WTC11 (cell line): Measurements from ENCODE around the gene ZRANB1. TPM values are rescaled to one million over a fixed set of nuclear protein-coding genes. Genes with fewer than 3 reads are reported as not detected.

Experiments used
- ATAC-seq: fragments of 200-7000 bp; cut with Tn5 transposase; 2 replicates; pipeline ENCODE4 v1.10.0; 2021; ENCODE audit warnings: mild to moderate bottlenecking, moderate library complexity
- CTCF ChIA-PET: fragments of 300-600 bp; sonication (Branson Sonifier 250); formaldehyde crosslinking; loops from one replicate; lab custom pipeline; 2021; ENCODE audit warnings: antibody characterized with exemption; lab: Charles Lee
- POLR2A ChIA-PET: fragments of 350-600 bp; sonication (Branson Sonifier 250); formaldehyde crosslinking; loops from one replicate; lab custom pipeline; 2021; ENCODE audit warnings: antibody characterized with exemption; lab: Charles Lee
- DNase-seq: peaks from one replicate; pipeline ENCODE4 v3.0.0; 2021; ENCODE audit warnings: low spot score
- H3K27ac Mint-ChIP-seq: 2 replicates; pipeline ENCODE4 v1.8.0; 2021; ENCODE audit warnings: mixed read lengths
- H3K27me3 Mint-ChIP-seq: 2 replicates; pipeline ENCODE4 v1.8.0; 2021; ENCODE audit warnings: low read depth, mild to moderate bottlenecking, moderate library complexity, mixed read lengths
- H3K36me3 Mint-ChIP-seq: 2 replicates; pipeline ENCODE4 v1.8.0; 2021; ENCODE audit warnings: mixed read lengths
- H3K4me1 Mint-ChIP-seq: 2 replicates; pipeline ENCODE4 v1.8.0; 2022; ENCODE audit warnings: mixed read lengths
- H3K4me3 Mint-ChIP-seq: 2 replicates; pipeline ENCODE4 v1.8.0; 2021; ENCODE audit warnings: mild to moderate bottlenecking, moderate library complexity, mixed read lengths
- H3K9me3 Mint-ChIP-seq: 2 replicates; pipeline ENCODE4 v1.8.0; 2021; ENCODE audit warnings: mixed read lengths
- ATF1 ChIP-seq: sonication (generic); formaldehyde crosslinking; IDR thresholded peaks from 2 replicates; pipeline ENCODE4 v1.8.1; 2023; ENCODE audit warnings: mild to moderate bottlenecking, moderate library complexity, missing genetic modification reagents
- GTF2I ChIP-seq: fragments of 250-450 bp; sonication (Bioruptor Pico); conservative IDR thresholded peaks from 2 replicates; pipeline ENCODE4 v1.4.0; 2021; ENCODE audit warnings: mild to moderate bottlenecking
- JUN ChIP-seq: sonication (generic); formaldehyde crosslinking; IDR thresholded peaks from 2 replicates; pipeline ENCODE4 v1.8.0; 2023; ENCODE audit warnings: mild to moderate bottlenecking, missing genetic modification reagents
- TCF7 ChIP-seq: sonication (generic); formaldehyde crosslinking; IDR thresholded peaks from 2 replicates; pipeline ENCODE4 v1.8.0; 2022; ENCODE audit warnings: mild to moderate bottlenecking, low read depth, missing genetic modification reagents, moderate library complexity
- ZNF317 ChIP-seq: sonication (generic); formaldehyde crosslinking; IDR thresholded peaks from 2 replicates; pipeline ENCODE4 v1.8.1; 2023; ENCODE audit warnings: low read depth, mild to moderate bottlenecking, moderate library complexity, missing genetic modification reagents, borderline replicate concordance
- ZNF396 ChIP-seq: fragments of 250-450 bp; sonication (Bioruptor Pico); IDR thresholded peaks from 2 replicates; pipeline ENCODE4 v1.8.0; 2021; ENCODE audit warnings: mild to moderate bottlenecking, moderate library complexity, borderline replicate concordance
- total RNA-seq: library from RNA; stranded (reverse); gene quantifications from 3 replicates; pipeline ENCODE4 v1.2.3, GENCODE V29; 2021
- TF ChIP-seq, protein P1 (sequence below): fragments of 250-450 bp; sonication (Bioruptor Pico); IDR thresholded peaks from 2 replicates; pipeline ENCODE4 v1.9.0; 2021; ENCODE audit warnings: mild to moderate bottlenecking
- TF ChIP-seq, protein P2 (sequence below): sonication (generic); formaldehyde crosslinking; IDR thresholded peaks from 2 replicates; pipeline ENCODE4 v1.8.1; 2022; ENCODE audit warnings: mild to moderate bottlenecking, moderate library complexity, missing genetic modification reagents
- TF ChIP-seq, protein P3 (sequence below): fragments of 200-600 bp; IDR thresholded peaks from 2 replicates; pipeline ENCODE4 v1.8.0; 2022; ENCODE audit warnings: antibody characterized with exemption
- TF ChIP-seq, protein P4 (sequence below): sonication (generic); formaldehyde crosslinking; IDR thresholded peaks from 2 replicates; pipeline ENCODE4 v1.8.0; 2022; ENCODE audit warnings: mild to moderate bottlenecking, missing genetic modification reagents
- TF ChIP-seq, protein P5 (sequence below): sonication (generic); formaldehyde crosslinking; IDR thresholded peaks from 2 replicates; pipeline ENCODE4 v1.8.1; 2023; ENCODE audit warnings: mild to moderate bottlenecking, missing genetic modification reagents, moderate library complexity
- TF ChIP-seq, protein P6 (sequence below): sonication (generic); formaldehyde crosslinking; IDR thresholded peaks from 2 replicates; pipeline ENCODE4 v1.8.0; 2023; ENCODE audit warnings: missing genetic modification reagents, mild to moderate bottlenecking, borderline replicate concordance
- TF ChIP-seq, protein P7 (sequence below): sonication (generic); formaldehyde crosslinking; conservative IDR thresholded peaks from 2 replicates; pipeline ENCODE4 v1.8.1; 2022; ENCODE audit warnings: mild to moderate bottlenecking, missing genetic modification reagents

ZRANB1 gene
- total RNA-seq, 1 experiment from 2014 or later, result 15.9 TPM

DNA sequence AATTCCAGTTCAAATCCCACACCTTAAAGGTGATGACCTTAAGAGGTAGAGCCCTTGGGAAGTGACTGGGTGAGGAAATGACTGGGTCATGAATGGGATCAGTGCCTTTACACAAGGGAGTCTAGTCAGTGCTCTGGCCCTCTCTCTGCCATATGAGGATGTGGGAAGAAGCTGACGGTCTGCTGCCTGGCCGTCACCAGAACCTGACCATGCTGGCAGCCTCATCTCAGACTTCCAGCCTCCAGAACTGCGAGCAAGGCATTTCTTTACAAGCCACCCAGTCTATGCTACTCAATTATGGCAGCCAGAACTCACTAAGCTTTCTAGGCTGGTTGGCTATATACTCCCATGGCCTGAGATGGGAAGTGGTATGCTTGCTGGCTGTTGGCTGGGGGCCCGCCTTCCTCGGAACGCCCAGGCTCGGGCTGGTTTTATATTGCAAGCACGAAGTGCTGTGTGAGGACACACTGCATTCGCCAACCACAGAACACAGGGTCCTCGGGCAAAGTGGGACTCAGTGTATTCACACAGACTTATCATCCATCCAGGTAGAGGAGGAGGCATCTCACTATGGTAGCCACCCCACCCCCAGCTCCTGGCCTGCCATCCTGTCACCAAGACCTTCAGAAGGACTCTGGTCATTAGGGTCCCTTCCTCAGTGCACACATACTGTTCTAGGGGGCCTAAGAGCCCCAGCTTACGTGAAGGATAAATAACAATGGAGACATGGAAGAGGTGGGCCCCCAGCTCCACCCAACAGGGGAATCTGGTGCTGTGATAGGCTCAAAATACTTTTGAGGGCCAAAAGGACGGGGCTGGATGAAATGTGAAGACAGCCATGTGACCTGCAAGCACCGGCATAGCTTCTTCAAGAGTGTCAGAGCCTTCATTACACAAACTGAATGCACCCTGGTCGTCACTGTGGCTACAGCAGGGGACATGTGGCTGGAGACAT is 49.0 kb downstream of the ZRANB1 start:
- Mint-ChIP-seq H3K27me3 (no peaks in the 10 kb centered on the region), H3K27ac (peak overlapping the region; percentile 36; the same call in 1 of the 2 replicates), H3K4me3 (no peak overlapping the region), H3K9me3 (no peaks in the 10 kb centered on the region), H3K36me3 (peaks cover 86% of the 10 kb centered on the region), H3K4me1 (no peaks in the 10 kb centered on the region)
- TF ChIP-seq, protein P1, sequence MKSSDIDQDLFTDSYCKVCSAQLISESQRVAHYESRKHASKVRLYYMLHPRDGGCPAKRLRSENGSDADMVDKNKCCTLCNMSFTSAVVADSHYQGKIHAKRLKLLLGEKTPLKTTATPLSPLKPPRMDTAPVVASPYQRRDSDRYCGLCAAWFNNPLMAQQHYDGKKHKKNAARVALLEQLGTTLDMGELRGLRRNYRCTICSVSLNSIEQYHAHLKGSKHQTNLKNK (CRISPR knock-in tag), result no peak
- no peak for TF ChIP-seq ZNF396 (CRISPR knock-in tag)
- POLR2A ChIA-PET, result no interaction called here
- CTCF ChIA-PET, result interaction anchor here (0.7 kb wide), 1 partner anchor 148 kb away, joined by 3 read pairs; no protein-coding TSS in a partner anchor
- no peak for ATAC-seq
- DNase-seq, result no peak

DNA sequence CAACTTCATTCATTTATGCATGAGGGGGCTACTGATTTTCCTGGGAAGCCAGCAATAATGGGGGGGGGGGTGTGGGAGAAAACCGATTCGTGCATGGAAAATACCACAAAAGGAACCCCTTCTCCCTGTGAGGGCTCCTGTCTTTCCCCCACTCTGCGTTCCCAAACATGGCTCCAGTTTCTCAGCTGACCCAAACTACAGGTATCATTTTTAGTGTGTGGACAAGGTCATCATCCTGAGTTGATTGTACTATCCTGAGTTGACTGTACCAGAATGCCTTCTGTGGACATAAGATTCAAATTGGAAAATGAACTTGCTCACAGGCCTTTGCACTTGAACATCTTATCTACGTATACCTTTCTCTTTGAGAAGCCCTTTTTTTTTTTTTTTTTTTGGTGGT is 49.9 kb downstream of the ZRANB1 start:
- ChIA-PET CTCF (interaction anchor here (0.9 to 1.8 kb wide), 22 partner anchors 9 to 380 kb away, joined by 3 to 12 read pairs (median 5); no protein-coding TSS in a partner anchor), POLR2A (no interaction called here)
- DNase-seq, result no peak
- Mint-ChIP-seq H3K27ac (no peak overlapping the region), H3K36me3 (peaks cover 85% of the 10 kb centered on the region)
- TF ChIP-seq ZNF317, result no peak
- TF ChIP-seq JUN (CRISPR knock-in tag), result no peak
- TF ChIP-seq, all 79 proteins: peak for 0
- no peaks in the 10 kb centered on the region for H3K4me1 Mint-ChIP-seq
- H3K4me3 Mint-ChIP-seq, result no peak overlapping the region
- no peaks in the 10 kb centered on the region for H3K9me3 Mint-ChIP-seq
- no peaks in the 10 kb centered on the region for H3K27me3 Mint-ChIP-seq
- ATAC-seq, result no peak

DNA sequence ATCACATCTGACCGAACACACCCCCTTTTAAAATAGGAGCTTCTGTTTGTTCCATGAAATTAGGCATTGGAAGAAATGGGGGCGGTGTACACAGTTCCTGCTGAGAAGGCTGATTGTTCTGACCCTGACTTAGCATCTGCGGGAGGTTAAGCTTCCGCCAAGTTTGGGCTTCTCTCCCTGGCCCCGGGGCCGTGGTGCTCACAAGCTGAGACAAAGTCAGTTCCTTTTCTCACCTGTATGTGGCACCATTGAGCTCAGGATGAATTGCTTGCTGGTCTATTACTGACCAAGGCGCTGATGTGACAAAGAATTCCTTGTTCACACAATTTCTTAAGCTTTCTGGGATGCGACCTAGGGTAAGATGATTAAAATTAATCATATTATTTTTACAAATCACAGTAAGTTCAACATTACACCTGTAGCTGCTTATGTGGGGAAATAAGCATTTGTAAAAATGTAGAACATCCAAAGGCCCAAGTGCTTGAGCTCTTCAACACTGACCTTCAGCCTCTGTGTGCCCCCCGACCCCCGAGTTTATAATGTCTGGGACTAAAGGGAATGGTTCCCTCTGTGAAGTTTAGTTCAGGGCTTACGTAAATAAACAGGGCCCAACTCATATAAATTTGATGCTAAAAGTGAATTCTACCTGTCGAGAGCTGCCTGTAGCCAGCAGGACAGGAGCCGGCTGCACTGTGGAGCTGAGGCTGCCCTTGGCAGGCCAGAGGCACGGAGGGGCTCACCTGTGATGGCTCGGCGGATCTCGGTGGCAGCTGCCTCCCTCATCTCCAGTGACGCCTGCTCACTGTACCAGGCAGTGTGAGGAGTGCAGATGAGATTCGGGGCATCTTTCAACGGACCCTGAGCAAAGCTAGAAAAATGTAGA is 50.8 kb downstream of the ZRANB1 start:
- Mint-ChIP-seq H3K4me1 (no peaks in the 10 kb centered on the region), H3K9me3 (no peaks in the 10 kb centered on the region), H3K36me3 (peaks cover 86% of the 10 kb centered on the region), H3K27ac (peak overlapping the region; percentile 90), H3K4me3 (no peak overlapping the region), H3K27me3 (no peaks in the 10 kb centered on the region)
- CTCF ChIA-PET, result interaction anchor here (0.6 to 1.8 kb wide), 33 partner anchors 8 to 379 kb away, joined by 3 to 14 read pairs (median 5); no protein-coding TSS in a partner anchor
- DNase-seq, result peak; percentile 67
- ATAC-seq, result peak; percentile 72
- TF ChIP-seq, protein P2, sequence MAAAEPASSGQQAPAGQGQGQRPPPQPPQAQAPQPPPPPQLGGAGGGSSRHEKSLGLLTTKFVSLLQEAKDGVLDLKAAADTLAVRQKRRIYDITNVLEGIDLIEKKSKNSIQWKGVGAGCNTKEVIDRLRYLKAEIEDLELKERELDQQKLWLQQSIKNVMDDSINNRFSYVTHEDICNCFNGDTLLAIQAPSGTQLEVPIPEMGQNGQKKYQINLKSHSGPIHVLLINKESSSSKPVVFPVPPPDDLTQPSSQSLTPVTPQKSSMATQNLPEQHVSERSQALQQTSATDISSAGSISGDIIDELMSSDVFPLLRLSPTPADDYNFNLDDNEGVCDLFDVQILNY (CRISPR knock-in tag), result no peak
- TF ChIP-seq, protein P3, sequence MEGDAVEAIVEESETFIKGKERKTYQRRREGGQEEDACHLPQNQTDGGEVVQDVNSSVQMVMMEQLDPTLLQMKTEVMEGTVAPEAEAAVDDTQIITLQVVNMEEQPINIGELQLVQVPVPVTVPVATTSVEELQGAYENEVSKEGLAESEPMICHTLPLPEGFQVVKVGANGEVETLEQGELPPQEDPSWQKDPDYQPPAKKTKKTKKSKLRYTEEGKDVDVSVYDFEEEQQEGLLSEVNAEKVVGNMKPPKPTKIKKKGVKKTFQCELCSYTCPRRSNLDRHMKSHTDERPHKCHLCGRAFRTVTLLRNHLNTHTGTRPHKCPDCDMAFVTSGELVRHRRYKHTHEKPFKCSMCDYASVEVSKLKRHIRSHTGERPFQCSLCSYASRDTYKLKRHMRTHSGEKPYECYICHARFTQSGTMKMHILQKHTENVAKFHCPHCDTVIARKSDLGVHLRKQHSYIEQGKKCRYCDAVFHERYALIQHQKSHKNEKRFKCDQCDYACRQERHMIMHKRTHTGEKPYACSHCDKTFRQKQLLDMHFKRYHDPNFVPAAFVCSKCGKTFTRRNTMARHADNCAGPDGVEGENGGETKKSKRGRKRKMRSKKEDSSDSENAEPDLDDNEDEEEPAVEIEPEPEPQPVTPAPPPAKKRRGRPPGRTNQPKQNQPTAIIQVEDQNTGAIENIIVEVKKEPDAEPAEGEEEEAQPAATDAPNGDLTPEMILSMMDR, result peak; percentile 28; the same call in 1 of the 2 replicates
- POLR2A ChIA-PET, result no interaction called here

DNA sequence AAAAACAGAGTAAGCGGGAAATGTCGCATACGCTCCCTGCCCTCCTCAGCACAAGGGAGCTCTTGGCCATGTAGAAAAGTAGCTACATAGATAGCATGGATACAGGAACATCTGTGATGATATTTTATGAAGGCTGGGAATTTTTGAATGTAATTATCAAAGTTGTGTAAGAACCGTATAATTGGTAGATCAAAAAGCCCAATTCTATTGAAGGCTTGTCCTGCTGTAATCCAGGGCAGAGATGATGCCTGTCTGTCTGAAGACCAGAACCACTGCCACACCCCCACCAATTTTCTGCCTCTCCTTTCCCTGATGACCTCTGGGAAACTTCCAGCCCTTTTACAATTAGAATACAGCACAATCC is 51.4 kb downstream of the ZRANB1 start:
- no peaks in the 10 kb centered on the region for H3K9me3 Mint-ChIP-seq
- DNase-seq (no peak), ATAC-seq (no peak)
- H3K27ac Mint-ChIP-seq, result peak overlapping the region; percentile 90
- no peaks in the 10 kb centered on the region for H3K4me1 Mint-ChIP-seq
- ChIA-PET CTCF (interaction anchor here (0.6 to 1.8 kb wide), 24 partner anchors 8 to 377 kb away, joined by 3 to 14 read pairs (median 5); no protein-coding TSS in a partner anchor), POLR2A (no interaction called here)
- H3K36me3 Mint-ChIP-seq, result peaks cover 86% of the 10 kb centered on the region
- H3K4me3 Mint-ChIP-seq, result no peak overlapping the region
- H3K27me3 Mint-ChIP-seq, result no peaks in the 10 kb centered on the region
- TF ChIP-seq ATF1 (CRISPR knock-in tag) (no peak), GTF2I (CRISPR knock-in tag) (no peak), TCF7 (CRISPR knock-in tag) (no peak)
- TF ChIP-seq, protein P4, sequence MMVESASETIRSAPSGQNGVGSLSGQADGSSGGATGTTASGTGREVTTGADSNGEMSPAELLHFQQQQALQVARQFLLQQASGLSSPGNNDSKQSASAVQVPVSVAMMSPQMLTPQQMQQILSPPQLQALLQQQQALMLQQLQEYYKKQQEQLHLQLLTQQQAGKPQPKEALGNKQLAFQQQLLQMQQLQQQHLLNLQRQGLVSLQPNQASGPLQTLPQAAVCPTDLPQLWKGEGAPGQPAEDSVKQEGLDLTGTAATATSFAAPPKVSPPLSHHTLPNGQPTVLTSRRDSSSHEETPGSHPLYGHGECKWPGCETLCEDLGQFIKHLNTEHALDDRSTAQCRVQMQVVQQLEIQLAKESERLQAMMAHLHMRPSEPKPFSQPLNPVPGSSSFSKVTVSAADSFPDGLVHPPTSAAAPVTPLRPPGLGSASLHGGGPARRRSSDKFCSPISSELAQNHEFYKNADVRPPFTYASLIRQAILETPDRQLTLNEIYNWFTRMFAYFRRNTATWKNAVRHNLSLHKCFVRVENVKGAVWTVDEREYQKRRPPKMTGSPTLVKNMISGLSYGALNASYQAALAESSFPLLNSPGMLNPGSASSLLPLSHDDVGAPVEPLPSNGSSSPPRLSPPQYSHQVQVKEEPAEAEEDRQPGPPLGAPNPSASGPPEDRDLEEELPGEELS (CRISPR knock-in tag), result no peak
- TF ChIP-seq, protein P5, sequence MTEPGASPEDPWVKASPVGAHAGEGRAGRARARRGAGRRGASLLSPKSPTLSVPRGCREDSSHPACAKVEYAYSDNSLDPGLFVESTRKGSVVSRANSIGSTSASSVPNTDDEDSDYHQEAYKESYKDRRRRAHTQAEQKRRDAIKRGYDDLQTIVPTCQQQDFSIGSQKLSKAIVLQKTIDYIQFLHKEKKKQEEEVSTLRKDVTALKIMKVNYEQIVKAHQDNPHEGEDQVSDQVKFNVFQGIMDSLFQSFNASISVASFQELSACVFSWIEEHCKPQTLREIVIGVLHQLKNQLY (CRISPR knock-in tag), result no peak
- TF ChIP-seq, protein P6, sequence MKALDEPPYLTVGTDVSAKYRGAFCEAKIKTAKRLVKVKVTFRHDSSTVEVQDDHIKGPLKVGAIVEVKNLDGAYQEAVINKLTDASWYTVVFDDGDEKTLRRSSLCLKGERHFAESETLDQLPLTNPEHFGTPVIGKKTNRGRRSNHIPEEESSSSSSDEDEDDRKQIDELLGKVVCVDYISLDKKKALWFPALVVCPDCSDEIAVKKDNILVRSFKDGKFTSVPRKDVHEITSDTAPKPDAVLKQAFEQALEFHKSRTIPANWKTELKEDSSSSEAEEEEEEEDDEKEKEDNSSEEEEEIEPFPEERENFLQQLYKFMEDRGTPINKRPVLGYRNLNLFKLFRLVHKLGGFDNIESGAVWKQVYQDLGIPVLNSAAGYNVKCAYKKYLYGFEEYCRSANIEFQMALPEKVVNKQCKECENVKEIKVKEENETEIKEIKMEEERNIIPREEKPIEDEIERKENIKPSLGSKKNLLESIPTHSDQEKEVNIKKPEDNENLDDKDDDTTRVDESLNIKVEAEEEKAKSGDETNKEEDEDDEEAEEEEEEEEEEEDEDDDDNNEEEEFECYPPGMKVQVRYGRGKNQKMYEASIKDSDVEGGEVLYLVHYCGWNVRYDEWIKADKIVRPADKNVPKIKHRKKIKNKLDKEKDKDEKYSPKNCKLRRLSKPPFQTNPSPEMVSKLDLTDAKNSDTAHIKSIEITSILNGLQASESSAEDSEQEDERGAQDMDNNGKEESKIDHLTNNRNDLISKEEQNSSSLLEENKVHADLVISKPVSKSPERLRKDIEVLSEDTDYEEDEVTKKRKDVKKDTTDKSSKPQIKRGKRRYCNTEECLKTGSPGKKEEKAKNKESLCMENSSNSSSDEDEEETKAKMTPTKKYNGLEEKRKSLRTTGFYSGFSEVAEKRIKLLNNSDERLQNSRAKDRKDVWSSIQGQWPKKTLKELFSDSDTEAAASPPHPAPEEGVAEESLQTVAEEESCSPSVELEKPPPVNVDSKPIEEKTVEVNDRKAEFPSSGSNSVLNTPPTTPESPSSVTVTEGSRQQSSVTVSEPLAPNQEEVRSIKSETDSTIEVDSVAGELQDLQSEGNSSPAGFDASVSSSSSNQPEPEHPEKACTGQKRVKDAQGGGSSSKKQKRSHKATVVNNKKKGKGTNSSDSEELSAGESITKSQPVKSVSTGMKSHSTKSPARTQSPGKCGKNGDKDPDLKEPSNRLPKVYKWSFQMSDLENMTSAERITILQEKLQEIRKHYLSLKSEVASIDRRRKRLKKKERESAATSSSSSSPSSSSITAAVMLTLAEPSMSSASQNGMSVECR, result no peak
- TF ChIP-seq, protein P7, sequence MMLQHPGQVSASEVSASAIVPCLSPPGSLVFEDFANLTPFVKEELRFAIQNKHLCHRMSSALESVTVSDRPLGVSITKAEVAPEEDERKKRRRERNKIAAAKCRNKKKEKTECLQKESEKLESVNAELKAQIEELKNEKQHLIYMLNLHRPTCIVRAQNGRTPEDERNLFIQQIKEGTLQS (CRISPR knock-in tag), result no peak
